ENCODE measurements around the gene SLC38A8.

The SLC38A8 gene

GRCh38 chr16:83967838-83968305, 74.7 kb downstream of the SLC38A8 start, which contains the start of gene NECAB2:
TSS of gene NECAB2 (plus strand) at chr16:83968244. CDS start at chr16:83968649, 405 bp downstream.
- DNase-seq: no peak

- no peak for DNase-seq
Measured at GRCh38 chr16:83967091-83967490, 75.5 kb downstream of the SLC38A8 start.

- no peak for DNase-seq
Measured at GRCh38 chr16:83966153-83966696, 76.4 kb downstream of the SLC38A8 start.

- DNase-seq: no peak
Measured at GRCh38 chr16:83965444-83966152, 77.0 kb downstream of the SLC38A8 start.

- no peak for DNase-seq
Measured at GRCh38 chr16:83964684-83965443, 77.7 kb downstream of the SLC38A8 start.

- no peak for DNase-seq
Measured at GRCh38 chr16:83963277-83964119, 79.1 kb downstream of the SLC38A8 start.

- no peak for DNase-seq
Measured at GRCh38 chr16:83961591-83961990, 81.0 kb downstream of the SLC38A8 start.

- DNase-seq: no peak
Measured at GRCh38 chr16:83960521-83961249, 81.9 kb downstream of the SLC38A8 start.

Measured in effector CD4-positive, alpha-beta T cell (primary cell).